Psoas muscle (tissue), 8 donors: ENCODE data around the gene DNAH2. TPM values are rescaled to one million over a fixed set of nuclear protein-coding genes. Genes with fewer than 3 reads are reported as not detected.

Source experiments
- ATAC-seq, 4 donors: fragments of 200-7000 bp; cut with Tn5 transposase; one replicate each; pipeline ENCODE4 v1.9.1; 2020; ENCODE audit warnings: moderate library complexity in 3 of 4, mild to moderate bottlenecking in 2 of 4
- DNase-seq, 2 donors: peaks; one replicate each; pipeline ENCODE4 v3.0.0-alpha.2; 2020
- H3K27ac ChIP-seq: fragments of 200-600 bp; one replicate; pipeline ENCODE4 v1.8.0; 2022
- H3K27me3 ChIP-seq, 3 donors: fragments of 200-600 bp in 1 of 3; one replicate each; pipeline versions ENCODE4 v1.6.1 to v1.8.0; 2013 to 2022; ENCODE audit warnings: low read length in 2 of 3, mild to moderate bottlenecking in 2 of 3, moderate library complexity in 1 of 3; ENCODE audit not compliant: insufficient read depth in 3 of 3
- H3K36me3 ChIP-seq, 2 donors: fragments of 200-600 bp in 1 of 2; one replicate each; pipeline versions ENCODE4 v1.6.1 to v1.8.0; 2013 to 2022; ENCODE audit warnings: low read depth in 1 of 2, mild to moderate bottlenecking in 1 of 2, moderate library complexity in 1 of 2; ENCODE audit not compliant: insufficient read depth in 1 of 2
- H3K4me1 ChIP-seq: fragments of 200-600 bp; one replicate; pipeline ENCODE4 v1.8.0; 2022
- H3K4me3 ChIP-seq: fragments of 200-600 bp; one replicate; pipeline ENCODE4 v1.8.0; 2022; ENCODE audit warnings: mild to moderate bottlenecking
- H3K9me3 ChIP-seq: fragments of 200-600 bp; one replicate; pipeline ENCODE4 v1.8.0; 2022
- CTCF ChIP-seq: fragments of 200-600 bp; IDR thresholded peaks from one replicate; pipeline ENCODE4 v1.8.0; 2022; ENCODE audit warnings: antibody characterized with exemption
- WGBS, 3 donors: extraction: QIAGEN DNeasy Blood & Tissue Kit; methylation state at CpG; one replicate each; pipeline versions ENCODE4 v1.1.6 to v1.1.7; 2013; 5-methylcytosine and 5-hydroxymethylcytosine counted together
- intact Hi-C, 2 donors: fragments of 100-400 bp; cut with DNase I; formaldehyde crosslinking; loops; one replicate each; pipeline versions ENCODE4 v1.11.0 to v1.14.2; 2022
- polyA plus RNA-seq, 3 donors: library from polyadenylated mRNA; stranded (reverse); fragments of 200-250 nt; gene quantifications; one replicate each; pipeline ENCODE4 v1.2.3, GENCODE V29; 2013
- total RNA-seq, 4 donors: library from RNA; stranded (reverse); fragmentation: NEBNext Ultra II Directional in 2 of 4; extraction: Animal tissue kit (Norgen Biotek cat#: 25700) in 2 of 4; gene quantifications; one replicate each; pipeline versions ENCODE4 v1.2.1 to v1.2.4, GENCODE V29; 2021 to 2023
- donor health status: healthy with polysubstance abuse.
- donor health status: DM: no; HTN: no; CAD: no; lungs with moderate emphysema.
- donor health status: Bipolar disorder and iron deficiency.
- donor health status: healthy.
- donor health status: DM: yes; HTN: yes; CAD: no.
- donor health status: DM: no; HTN: no; CAD: no.
- donor health status: DM: no; HTN: no; CAD: no.
- donor health status: DM: yes; HTN: yes; CAD: no.

The DNAH2 gene
- total and polyA plus RNA-seq, 7 donors, result 0.01 to 0.10 (median 0.06) TPM

DNA sequence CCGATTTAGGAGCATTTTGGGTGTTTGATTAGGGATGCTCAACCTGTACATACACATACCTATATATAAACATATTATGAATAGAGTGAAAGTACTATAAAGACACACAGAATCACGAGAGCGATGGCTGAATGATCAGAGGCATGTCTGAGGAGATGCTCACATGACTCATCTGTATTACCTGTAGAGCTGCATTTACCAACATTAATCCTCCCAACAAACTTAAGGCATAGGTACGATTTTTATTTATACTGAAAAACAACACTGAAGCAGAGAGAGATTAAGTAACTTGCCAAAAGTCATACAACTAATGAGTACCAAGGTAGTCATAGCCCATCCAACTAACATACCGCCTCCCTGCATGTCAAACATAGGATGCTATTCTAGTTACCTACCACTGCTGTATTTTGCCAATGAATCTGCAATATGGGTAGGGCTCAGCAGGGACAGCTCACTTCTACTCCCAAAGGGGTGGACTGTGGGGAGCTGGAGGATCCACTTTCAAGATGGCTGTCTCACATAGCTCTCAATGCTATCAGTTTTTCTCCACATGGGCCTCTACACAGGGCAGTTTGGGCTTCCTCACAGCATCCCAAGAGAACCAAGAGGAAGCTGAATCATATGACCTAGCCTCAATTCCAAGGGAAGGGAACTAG, 147.6 kb downstream of the DNAH2 start:
- no peak for TF ChIP-seq CTCF
- Histone ChIP-seq H3K4me1 (no peaks in the 10 kb centered on the region), H3K27ac (no peak overlapping the region), H3K36me3 (peaks cover 3 to 27% of the 10 kb centered on the region in 2 donors), H3K27me3 (no peaks in the 10 kb centered on the region), H3K4me3 (no peak overlapping the region), H3K9me3 (no peaks in the 10 kb centered on the region)
- intact Hi-C loops, result loop anchor here (5.0 kb wide), 4 partner anchors 32 to 192 kb away; no protein-coding TSS in a partner anchor
- DNase-seq (no peak), ATAC-seq (peak in 1 of 4 donors; percentile 11)
- WGBS, 3 donors, result 90 to 95% (median 93%) methylated on average over 5 of the region's 5 CpGs

- intact Hi-C loops, result no loop called here
- no peak for DNase-seq
- Histone ChIP-seq H3K4me3 (no peak overlapping the region), H3K4me1 (no peaks in the 10 kb centered on the region), H3K36me3 (peaks cover 0 to 6% of the 10 kb centered on the region in 2 donors), H3K9me3 (no peaks in the 10 kb centered on the region), H3K27ac (no peak overlapping the region), H3K27me3 (no peaks in the 10 kb centered on the region)
- ATAC-seq, result no peak
- no peak for TF ChIP-seq CTCF
- WGBS, 3 donors, result 71 to 86% (median 85%) methylated on average over 5 of the region's 5 CpGs
Measured at GRCh38 chr17:7867881-7868329, 150.4 kb downstream of the DNAH2 start.

DNA sequence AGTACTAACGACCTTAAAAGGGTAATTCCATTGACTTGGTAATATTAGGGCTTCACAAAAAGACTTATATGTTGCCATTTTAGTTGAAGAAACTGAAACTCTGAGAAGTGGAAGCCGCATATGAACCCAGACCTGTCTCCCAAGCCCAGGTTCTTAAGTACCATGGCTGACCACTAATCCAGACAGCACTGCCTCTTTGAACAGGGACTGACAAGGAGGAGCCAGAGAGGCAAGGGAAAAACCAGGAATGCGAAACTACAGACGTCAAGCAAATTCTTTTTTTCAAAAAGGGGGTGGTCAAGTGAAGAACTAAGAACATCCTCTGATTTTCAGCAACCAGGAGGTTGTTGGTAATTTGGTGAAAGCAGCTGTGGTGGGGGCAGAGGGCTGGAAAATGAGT, 155.5 kb downstream of the DNAH2 start:
- no peak overlapping the region for H3K27ac ChIP-seq
- H3K4me1 ChIP-seq, result no peaks in the 10 kb centered on the region
- TF ChIP-seq CTCF, result no peak
- H3K9me3 ChIP-seq, result no peaks in the 10 kb centered on the region
- 60 to 70% (median 67%) methylated on average over 4 of the region's 4 CpGs for WGBS, 3 donors
- DNase-seq, result no peak
- no peak overlapping the region for H3K4me3 ChIP-seq
- H3K36me3 ChIP-seq, result no peaks in the 10 kb centered on the region
- intact Hi-C loops, result no loop called here
- H3K27me3 ChIP-seq, result peaks cover 0 to 7% (median 0%) of the 10 kb centered on the region in 3 donors
- no peak for ATAC-seq

DNA sequence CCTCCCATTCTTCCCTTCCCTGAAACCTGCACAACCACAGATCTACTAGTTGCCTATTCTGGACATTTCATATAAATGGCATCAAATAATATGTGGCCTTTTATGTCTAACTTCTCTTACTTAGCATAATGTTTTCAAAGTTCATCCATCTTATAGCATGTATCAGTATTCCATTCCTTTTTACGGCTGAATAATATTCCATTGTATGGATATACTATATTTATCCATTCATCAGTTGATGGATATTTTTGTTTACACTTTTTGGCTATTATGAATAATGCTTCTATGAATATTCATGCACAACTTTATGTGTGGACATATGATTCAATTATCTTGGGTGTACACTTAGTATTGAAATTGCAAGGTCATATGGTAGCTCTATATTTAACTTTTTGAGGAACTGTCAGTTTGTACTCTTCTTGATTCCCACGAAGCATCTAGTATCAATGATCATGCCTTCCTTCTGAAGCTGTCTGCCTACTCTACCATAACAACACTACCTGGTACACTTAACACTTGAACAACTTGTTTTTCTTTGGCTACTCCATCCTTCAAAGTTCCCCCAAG, 158.3 kb downstream of the DNAH2 start:
- H3K4me1 ChIP-seq, result no peaks in the 10 kb centered on the region
- H3K9me3 ChIP-seq, result no peaks in the 10 kb centered on the region
- H3K4me3 ChIP-seq, result no peak overlapping the region
- TF ChIP-seq CTCF, result no peak
- DNase-seq (no peak), ATAC-seq (no peak)
- intact Hi-C loops, result no loop called here
- no peaks in the 10 kb centered on the region for H3K36me3 ChIP-seq
- 82 to 92% (median 91%) methylated on average over 2 of the region's 2 CpGs for WGBS, 3 donors
- peaks cover 0 to 19% (median 4%) of the 10 kb centered on the region in 3 donors for H3K27me3 ChIP-seq
- H3K27ac ChIP-seq, result no peak overlapping the region
